NCI-H82 (cell line): ENCODE data around the gene RANBP3.

Experiments
- DNase-seq: peaks from one replicate; lab custom pipeline; 2025; lab: John Stamatoyannopoulos, UW

RANBP3 gene

GRCh38 chr19:5950741-5951140 lies 27.2 kb downstream of the RANBP3 start:
- no peak for DNase-seq

GRCh38 chr19:5949792-5950305 lies 28.1 kb downstream of the RANBP3 start:
- DNase-seq: no peak

- DNase-seq: peak; percentile 61
These were observed 29.0 kb downstream of the RANBP3 start for GRCh38 chr19:5948752-5949564.

DNA sequence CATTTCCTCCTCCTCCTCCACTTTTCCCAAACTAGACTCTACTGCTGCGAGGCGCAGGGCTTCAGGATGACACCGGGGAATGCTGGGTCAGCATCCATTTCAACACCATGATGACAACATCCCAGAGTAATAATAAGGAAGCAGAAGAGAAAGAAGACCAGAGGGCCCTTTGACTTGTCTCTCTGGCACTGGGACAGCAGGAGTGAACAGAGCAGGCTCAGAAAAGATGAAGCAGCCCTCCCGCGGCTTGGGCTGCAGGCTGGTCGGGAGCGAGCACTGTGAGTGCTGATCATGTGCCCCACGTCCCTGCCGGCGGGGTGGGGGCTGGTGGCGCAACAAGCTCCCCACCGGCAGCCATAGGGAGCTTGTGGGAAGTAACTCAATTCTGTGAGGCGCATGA lies 30.5 kb downstream of the RANBP3 start:
- no peak for DNase-seq

DNA sequence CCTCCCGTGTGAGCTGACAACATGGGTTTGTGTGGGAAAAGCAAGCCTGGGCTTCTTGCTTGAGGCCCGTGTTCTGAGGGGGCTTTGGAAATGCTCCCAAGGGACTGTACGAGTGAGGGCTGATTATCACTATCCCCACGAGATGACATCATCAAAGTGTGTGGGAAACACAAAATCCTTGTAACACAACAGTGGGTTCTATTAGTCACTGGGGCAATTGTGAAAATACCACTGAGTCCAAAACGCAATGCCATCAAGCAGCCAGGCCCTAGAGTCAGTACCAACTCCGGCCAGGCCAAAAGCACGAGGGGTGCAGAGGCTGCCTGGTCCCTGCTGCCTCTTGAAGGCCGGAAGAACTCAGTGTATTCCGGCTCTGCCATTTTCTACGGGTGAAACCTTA lies 34.3 kb downstream of the RANBP3 start:
- no peak for DNase-seq

DNA sequence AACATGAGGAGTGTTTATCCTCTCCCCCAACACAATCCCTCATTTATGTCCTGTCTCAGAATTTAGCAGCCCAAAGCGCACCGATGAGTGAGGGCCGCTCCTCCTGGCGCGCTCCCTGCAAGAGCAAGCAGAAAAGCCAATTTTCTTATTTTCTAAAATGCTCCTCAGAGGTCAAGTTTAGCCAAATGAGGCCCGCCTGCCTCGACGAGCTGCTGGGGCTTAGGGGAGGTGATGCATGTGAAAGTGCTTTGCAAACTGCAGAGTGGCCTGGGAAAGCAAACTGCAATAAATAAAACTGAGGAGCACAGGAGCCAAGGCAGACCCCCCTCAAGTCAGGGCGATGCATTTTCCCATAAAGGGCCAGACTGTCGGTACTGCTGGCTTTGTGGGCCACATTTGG lies 34.9 kb downstream of the RANBP3 start:
- DNase-seq: no peak

GRCh38 chr19:5941673-5942072 lies 36.3 kb downstream of the RANBP3 start:
- DNase-seq: no peak

GRCh38 chr19:5940260-5941208 lies 37.4 kb downstream of the RANBP3 start:
- DNase-seq: no peak

DNA sequence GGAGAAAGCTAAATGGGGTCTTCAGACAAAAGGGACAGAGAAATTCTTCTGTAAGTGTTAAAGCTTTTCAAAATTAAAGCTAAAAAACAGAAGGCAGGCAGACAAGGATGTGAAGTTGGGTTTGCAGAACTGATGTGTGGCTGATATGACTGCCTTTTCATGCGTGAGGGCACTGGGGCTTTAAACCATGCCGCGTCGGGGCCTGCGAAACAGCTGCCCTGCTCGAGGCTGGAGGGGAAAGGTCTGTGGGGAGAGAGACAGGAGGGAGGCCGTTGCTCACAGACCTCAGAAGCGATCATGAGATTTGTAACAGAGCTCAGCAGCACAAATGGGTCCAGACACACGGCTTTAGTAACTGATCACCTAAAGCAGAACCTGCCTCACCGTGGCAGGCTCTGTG lies 40.4 kb downstream of the RANBP3 start:
- no peak for DNase-seq

DNA sequence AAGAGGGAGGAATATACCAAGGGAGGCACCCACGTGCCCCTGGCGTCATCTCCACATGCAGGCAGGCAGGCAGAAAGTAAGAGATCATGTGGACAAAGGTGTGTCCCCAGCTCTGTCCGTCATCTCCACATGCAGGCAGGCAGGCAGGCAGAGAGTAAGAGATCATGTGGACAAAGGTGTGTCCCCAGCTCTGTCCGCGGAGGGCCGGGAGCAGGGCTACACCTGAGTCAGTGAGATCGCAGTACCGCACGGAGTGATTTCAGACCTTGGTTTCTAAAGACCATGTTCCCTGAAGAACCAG lies 41.7 kb downstream of the RANBP3 start:
- no peak for DNase-seq

- peak; percentile 57 for DNase-seq
These were observed 42.3 kb downstream of the RANBP3 start for GRCh38 chr19:5935473-5936291.

GRCh38 chr19:5934774-5935472 lies 43.0 kb downstream of the RANBP3 start:
- DNase-seq: peak; percentile 31

GRCh38 chr19:5934069-5934401 lies 43.9 kb downstream of the RANBP3 start:
- no peak for DNase-seq

GRCh38 chr19:5933391-5934068 lies 44.4 kb downstream of the RANBP3 start:
- no peak for DNase-seq

- DNase-seq: peak; percentile 89
These were observed 45.2 kb downstream of the RANBP3 start for GRCh38 chr19:5932609-5933262.

DNA sequence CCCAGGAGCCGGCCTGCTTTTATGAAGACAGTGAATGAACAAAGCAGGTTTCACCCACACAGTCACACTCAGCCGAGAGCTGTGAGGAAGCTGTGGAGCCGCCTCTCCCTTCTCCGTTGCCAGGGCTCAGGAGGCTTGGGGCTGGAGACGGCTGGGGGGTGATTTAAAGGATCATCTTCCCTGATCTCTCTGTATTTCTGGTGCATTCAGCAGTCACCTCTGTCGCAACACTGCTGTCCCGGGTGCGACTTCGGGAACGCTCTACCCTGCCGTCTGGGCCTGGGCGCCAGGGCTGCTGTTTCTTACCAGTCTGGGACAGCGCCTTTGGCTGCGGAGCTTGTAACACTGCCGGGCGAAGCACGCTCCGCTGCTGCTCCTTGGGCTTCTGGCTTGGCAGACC lies 45.8 kb downstream of the RANBP3 start:
- peak; percentile 84 for DNase-seq

GRCh38 chr19:5931251-5931650 lies 46.7 kb downstream of the RANBP3 start:
- no peak for DNase-seq

- DNase-seq: no peak
These were observed 48.3 kb downstream of the RANBP3 start for GRCh38 chr19:5929625-5930024.

GRCh38 chr19:5929179-5929578 lies 48.8 kb downstream of the RANBP3 start:
- no peak for DNase-seq

- no peak for DNase-seq
These were observed 50.5 kb downstream of the RANBP3 start for GRCh38 chr19:5927441-5927821.
